LoVo (cell line): ENCODE measurements around the gene SSX2IP.
"Not testable (repeated sequence)": the region's sequence is repeated elsewhere in the genome, so short reads cannot be mapped to it uniquely, and the experiment has no call there.

ENCODE experiments used
- DNase-seq: peaks from one replicate; pipeline ENCODE4 v3.0.0-alpha.2; 2016; ENCODE audit warnings: low spot score

SSX2IP gene

DNA sequence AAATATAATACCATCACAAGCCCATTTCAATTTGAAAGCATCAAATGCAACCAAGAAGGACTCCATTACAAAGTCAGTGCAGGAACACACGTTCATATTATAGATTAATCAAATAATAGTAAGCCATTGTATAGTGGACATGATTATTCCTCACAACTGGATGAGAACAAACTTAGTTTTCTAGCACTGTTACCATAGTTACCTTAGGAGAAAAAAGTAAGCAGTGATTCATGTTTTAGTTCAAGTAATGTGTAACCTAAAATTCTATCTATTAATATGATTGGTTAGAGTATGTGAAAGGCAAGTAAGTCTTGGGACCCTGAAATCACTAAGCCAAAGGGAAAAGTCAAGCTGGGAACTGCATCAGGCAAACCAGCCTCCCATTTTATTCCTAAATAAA is 15.2 kb downstream of the SSX2IP start:
- no peak for DNase-seq

DNA sequence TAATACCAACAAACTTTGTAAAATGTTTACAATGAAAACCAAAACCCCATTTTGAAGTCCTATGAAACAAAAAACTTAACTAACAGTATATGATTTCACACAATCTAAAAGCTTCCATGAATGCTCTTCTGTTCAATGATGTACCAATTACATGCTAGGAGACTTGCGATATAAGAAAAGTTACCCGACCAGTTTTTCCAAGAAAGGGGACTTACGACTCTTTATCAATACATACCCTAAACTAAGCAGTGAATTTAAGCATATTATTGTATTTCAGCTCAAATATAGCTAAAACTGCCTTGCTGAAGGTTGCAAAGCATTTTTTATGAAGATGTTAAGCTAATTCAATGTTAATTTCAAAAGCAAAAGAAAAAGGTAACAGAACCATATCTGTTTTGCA is 15.6 kb downstream of the SSX2IP start:
- no peak for DNase-seq

DNA sequence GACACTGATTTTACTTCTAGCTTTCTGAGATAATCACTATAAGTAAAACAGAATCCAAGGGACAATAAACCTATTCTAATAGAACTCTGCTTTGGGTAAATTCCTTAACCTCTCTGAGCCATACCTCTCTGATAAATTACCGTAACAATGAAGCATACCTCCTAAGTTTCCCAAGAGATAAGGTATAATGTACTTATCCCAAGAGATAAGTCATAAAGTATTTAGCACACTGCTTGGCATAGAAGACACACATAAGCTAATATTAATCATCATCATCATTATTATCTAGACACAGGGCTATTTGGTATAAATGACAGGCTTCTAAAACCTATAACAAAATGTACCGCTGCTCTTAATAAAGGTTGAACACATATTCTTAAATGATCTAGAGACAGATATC is 16.2 kb downstream of the SSX2IP start:
- DNase-seq = no peak

DNA sequence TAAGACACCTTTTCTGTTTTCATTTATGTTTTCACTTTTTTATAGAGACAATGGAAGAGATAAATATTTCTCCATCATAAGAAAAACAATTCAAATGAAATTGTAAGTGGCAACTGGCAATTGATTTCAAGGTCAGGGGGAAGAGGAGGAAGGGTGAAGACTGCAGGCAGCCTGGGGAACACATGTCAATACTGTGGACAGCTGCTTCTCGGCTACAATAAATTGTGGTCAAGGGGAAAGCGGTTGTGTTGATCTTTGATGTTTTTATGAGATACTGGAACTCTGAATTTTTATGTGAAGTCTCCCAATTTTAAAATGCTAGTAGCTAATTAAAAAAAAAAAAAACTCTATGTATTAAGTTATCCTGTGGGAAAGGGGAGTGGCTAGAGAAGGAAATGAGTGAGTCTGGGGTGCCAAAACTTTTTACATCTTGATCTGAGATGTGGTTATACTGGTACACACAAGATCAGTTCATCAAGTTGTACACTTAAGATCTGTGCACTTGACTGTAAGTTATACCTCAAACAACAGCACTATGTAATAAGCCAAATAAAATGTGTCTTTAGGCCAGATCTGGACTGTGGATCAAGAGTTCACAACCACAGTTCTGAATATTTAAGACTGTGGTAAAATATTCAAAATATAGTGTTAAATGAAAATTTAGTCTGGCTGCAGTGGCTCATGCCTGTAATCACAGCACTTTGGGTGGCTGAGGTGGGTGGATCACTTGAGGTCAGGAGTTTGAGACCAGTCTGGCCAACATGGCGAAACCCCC is 18.0 kb downstream of the SSX2IP start:
- DNase-seq = no peak

DNA sequence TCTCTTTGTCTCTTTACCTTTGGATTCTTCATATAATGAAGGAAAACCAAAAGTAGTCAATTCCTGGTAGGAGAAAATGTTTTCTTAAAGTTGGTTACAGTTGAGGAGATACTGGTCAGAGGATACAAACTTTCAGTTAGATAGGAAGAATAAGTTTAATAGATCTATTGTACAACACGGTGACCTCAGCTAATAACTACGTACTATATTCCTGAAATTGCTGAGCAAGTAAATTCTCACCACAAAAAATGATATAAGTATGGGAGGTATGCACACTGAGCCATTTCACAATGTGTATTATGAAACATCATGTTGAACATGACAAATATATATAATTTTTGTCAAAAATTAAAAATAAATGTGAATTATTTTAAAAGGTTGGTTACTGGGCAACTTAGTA is 20.4 kb downstream of the SSX2IP start:
- no peak for DNase-seq

DNA sequence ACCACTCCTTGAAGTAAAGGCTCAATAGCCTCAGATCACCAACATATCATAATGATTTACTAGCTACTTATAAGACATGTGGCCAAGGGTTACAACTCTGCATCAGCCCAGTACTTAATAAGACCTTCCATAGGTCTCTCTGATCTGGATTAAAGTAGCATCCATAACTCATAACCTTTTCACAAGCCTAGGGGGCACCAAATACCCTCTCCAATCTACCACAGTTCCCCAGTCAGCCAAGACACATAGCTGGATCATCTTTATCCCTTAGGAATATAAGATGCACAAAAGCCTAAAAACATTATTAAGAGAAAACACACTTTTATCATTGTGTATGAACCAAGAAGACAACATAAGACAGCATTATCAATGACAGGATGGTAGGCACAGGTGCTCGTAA is 22.1 kb downstream of the SSX2IP start:
- DNase-seq = no peak

DNA sequence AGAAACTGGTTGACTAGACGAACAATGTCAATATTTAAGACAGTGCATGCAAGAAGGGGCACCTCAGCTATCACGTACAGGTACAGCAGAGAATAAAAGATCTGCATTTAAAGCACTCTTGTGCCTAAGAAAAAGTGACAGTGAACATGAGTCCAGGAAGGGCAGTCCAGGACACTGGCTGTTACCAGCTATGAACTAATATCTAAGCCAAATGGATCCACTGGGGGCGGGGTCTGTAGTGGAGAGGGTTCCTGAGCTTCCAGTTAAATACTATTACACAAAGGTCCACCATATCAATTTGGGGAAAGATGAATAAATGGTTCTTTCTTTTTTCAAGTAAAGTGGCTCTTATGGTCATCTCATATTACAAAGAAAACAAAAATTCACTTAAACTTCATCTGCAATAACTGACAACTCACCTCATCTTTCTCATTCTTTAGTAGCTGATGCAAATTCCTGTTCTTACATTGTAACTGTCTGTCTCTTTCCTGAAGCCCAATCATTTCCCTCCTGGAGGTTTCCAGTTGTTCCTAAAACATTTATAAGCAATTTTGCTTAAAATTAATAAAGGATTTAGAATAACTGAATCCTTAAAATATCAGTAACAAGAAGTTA is 24.5 kb downstream of the SSX2IP start:
- DNase-seq = no peak

DNA sequence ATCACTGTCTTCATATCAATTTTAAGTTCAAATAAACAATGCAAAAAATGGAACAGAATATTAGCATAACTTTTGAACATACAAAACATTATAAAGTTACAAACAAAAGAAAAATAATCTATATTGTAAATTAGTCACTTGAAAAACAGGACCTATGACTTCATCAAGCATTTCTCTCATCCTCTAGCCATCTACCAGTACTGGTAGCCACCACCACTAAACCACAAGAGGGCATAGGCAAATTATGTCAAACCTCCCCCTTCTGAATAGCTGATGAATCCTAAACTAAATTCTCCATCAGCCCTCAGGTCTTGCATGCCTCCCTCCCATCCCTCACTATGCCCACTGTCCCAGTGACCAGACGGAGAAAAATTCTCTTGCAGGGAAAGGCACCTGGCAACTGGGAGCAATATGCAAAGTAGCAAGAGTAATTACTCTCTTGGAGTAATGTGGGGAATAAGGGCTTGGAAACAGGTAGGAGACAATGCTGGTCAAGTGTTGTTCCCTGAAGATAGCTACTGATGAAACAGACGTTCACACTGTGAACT is 37.1 kb downstream of the SSX2IP start:
- no peak for DNase-seq

DNA sequence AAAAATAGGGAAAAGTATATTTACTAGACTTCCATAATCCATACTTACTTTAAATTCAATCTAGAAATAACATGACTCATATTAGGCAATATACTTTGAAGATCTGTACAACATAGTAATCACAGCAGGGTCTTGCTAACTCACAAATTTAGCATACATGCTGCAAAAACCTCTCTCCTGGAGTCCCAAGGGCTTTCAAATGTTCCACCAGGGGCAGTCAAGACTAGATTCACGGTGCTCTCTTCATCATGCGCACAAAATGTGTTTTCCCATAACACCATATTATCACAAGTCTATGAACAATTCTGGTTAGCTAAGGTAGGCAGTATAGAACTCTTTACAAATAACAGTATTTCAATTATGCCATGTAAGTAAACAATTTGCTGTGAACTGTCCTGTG is 45.8 kb downstream of the SSX2IP start:
- no peak for DNase-seq

DNA sequence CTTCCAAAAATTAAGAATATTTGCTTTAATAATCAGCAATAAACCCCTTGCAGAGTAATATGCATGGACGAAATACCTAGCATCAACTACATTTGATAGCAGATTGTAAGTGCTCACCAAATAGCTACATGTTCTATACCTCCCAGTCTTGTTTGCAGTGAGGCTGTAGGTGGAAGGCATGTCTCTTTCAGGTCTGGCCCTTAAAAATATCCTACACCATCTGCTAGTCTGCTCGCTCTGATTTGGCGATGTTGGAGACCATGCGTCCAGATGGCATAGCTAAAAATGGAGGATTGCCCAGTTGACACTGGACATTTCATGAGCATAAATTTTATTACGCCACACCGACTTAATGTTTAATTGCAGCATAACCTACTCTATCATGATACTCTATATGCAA is 47.1 kb downstream of the SSX2IP start:
- DNase-seq = no peak

DNA sequence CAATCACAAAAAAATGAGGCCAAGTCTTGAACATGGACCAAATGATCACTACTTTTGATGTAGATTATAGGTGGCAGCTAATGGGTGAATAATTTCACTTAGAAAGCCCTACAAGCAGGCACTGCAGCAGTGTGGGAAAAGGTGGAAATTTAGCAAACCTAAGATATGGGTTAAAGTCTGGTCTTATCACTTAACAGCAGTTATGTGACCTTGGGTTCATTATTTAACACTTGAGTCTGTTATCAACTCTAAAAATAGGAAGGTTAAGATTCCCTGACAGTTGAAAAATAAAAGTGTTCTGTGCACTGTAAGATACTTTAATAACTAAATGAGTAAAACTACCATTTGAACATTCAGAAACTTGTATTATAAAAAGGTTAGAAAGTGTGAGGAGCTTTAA is 47.5 kb downstream of the SSX2IP start:
- no peak for DNase-seq

DNA sequence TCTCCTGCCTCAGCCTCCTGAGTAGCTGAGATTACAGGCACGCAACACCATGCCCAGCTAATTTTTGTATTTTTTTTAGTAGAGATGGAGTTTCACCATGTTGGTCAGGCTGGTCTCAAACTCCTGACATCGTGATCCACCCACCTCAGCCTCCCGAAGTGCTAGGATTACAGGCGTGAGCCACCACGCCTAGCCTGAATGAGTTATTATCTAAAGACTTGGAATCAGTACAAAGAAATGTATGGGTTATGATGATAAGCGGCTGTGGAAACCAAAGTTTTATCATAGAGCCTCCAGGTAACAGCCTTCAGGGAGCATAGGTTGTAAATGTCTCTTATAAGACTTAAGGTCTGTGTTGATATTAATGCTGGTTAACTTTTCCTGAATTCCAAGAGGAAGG is 50.5 kb downstream of the SSX2IP start:
- DNase-seq = not testable (repeated sequence)

DNA sequence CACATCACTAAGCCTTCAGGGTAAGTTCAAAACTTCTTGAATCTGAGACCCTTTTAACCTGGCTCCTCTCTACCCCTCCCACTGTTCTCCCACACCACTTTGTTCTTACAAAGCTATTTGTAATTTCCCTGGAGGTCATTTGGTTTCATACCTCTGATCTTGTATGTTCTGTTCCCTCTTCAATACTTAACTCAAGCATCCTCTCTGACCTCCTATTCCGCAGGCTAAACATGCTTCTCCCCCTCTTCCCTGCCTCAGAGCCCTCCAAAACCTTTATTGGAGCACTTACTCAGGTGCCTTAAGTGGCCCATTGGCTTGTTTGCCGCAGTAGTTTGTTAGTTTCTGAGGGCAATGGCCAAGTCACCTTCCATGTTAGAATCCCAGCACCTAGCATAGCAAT is 54.8 kb downstream of the SSX2IP start:
- no peak for DNase-seq

DNA sequence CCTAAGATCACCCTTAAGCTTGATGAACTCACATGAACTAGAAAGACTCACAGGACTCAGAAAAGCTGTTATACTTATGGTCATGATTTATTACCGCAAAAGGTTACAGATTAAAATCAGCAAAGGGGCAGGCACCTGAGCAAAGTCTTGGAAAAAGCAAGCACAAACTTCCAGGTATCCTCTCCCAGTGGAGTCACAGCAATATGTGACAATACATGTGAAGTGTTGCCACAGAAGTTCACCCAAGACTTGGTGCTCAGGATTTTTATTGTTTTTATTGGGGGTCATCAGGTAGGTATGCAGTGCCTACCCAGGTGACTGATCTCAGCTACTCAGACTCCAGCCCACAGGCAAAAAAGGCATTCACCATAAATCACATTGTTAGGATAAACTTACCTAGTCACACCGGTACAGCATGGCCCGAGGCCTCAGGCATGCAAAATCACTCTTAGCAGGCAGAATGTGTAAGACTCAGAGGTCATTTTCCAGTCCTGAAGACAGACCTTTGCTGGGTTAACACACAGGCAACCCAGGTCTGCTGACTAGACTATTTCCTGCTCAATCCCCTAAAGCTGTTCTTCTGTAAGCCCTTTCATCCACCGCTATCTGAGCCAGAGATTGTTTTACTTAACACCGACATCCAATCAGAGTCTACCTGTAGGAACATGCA is 55.6 kb downstream of the SSX2IP start:
- no peak for DNase-seq

DNA sequence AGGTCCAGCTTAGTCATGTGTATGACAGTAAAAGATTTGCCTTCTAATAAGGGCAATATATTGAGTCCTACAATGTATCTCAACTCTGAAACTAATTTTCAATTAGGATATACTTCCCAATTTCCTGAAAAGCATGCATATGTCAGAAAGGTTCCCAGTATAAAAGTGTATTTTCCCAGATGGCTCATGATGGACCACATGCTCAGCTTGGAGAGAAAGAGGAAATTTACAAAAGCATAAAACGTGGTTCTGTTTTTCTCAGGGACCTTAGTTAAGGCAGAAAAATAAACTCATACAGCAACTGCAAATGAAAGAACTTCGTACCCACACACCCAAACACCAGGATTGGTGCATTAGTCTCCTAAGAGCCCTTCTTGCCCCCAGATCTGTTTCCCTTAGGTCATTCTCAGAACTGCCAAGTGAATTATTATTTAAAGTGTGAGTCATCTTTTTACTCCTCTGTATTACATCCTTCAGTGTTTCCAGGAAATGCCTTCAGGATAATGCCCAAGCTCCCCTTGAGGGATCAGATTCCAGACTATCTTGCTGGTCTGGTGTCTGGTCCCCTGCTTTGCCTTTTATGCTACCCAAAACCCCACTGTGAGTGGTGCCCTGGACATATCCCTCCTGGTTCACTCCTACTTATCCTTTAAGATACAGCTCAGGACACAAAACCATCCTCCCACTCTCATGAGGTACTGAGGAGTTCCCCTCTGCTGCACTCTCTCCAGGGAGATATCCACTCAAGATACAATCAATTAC is 57.4 kb downstream of the SSX2IP start:
- peak; percentile 75 for DNase-seq

DNA sequence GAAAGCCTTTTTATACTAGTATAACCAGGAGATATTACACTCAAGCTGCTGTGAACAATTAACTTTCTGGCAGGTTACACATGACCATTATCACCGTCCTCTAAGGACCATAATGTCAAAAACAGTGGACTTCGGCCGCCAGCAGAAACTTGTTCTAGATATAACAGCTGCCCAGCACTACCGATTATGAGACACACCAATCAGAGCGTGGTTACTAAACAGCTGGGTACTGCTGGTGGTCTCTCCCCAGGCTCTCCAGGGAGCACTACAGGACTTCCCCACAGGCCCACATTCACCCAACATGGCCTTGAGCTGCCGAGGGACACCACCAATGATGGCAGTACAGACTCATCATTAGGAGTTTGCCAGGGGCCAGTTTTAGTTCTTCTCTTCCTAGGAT is 58.1 kb downstream of the SSX2IP start:
- no peak for DNase-seq

DNA sequence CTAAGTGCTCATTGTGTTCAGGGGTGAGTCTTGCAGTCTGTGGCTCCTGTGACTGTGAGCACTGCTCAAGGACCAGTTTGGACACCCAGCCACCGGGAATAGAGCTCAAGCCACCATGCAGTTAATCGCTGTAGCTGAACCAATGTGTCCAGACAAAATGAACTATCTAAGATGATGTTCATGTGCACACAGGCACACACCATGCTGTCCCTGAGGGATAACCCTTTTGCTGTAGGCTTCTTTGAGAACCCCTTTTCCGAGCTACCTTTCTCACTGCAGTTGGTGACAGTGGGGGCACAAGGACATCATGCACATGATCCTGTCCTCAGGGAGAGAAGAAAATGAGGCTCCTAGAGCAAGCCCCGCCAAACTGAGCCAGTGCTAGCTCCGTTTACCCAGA is 65.4 kb downstream of the SSX2IP start:
- DNase-seq = no peak

DNA sequence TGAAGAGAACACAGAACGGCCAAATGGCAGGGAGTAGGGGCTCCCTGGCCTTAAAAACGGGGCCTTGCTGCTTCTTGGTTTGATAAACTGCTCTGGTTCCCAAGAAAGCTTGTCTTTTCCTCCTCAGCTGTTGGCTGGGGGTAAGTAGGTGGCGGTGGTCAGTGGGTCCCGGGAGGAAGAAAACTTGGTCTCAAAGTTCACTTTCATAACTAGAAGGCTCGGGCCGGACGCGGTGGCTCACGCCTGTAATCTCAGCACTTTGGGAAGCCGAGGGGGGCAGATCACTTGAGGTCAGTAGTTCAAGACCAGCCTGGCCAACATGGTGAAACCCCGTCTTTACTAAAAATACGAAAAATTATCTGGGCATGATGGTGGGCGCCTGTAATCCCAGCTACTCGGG is 68.7 kb downstream of the SSX2IP start:
- DNase-seq = no peak

DNA sequence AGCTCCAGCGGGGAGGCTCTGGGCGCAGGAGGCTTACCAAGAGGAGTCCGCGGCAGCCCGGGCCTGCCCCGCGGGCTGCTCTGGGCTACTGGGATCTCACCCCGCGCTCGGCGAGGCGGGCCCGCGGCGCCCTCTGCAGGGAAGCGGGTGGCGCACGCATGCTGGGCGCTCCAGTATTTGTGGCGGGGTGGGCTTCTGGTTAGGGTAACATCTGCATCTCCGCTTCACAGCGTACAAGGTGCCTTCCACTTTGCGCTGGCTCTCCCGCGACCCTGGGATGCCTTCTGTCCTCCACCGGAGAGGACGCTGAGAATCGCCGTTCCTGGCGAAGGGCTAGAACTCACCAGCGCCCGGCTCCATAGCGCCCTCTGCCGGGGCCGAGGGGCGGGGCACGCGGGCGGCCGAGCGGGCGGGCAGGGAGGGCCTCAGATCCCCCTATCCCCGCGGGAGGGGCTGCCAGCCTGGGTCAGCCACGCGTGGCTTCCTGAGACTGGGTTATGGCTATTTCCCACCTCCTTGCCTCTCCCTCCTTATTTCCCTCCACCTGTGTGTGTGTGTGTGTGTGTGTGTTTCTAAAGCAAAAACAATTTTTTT is 69.4 kb downstream of the SSX2IP start:
- DNase-seq = peak; percentile 81

DNA sequence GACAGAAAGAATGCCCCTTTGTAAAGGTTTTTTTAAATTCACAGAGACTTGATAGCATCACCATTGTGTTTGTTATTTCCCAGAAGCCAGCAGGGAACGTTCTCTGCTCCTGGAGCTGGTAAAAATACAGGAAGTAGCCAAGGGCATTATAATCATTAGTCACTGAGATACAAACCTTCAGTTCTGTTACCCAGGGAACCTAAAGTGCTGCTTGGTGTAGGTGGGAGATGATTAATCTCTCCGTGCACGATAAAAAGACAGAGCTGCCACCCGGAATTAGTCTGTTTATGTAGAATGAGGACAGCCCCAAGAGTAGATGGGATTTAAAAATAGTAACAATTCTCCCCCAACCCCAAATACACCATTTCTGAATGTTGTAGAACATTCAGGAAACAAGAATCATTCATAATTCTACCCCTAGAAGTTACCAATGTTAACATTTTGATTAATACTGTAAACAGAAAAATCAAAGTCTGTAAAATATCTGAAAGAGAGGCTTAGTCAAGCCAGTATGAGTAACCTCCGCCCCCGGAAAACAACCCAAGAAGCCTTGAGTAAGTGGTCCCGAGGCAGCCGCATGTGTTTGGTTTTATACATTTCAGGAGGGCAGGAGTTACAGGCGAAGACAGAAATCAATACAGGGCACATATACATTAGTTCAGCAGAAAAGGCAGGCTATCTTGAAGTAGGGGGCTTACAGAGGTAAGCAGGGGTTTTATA is 70.7 kb downstream of the SSX2IP start:
- peak; percentile 8 for DNase-seq

DNA sequence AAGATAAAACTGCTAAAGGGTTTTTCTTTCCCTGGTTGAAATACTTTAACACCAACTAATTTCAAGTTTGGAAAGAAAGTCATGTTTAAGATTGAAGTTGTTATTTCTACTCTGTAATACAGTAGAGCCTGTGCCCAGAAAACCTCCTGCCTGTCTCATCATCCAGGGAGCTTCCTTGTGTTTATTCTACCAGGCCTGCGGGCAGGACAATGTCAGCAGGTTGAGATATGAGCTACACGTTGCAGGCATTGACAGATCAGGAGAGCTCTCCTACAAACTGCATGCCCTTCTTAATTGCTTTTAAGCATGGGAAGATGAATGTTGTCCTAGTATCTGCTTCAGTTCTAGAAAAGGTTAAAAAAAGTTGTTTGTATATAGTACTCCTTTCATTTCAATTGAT is 72.9 kb downstream of the SSX2IP start:
- DNase-seq = no peak
